Retina (tissue), 1 donor: ENCODE results near the gene USP50.
"Not testable (repeated sequence)": the region's sequence is repeated elsewhere in the genome, so short reads cannot be mapped to it uniquely, and the experiment has no call there.

Source experiments
- DNase-seq: peaks from one replicate; pipeline ENCODE4 v3.0.0-alpha.2; 2016

Gene USP50

GRCh38 chr15:50501815-50502214 lies 44.7 kb downstream of the USP50 start:
- DNase-seq, result no peak

- DNase-seq, result no peak
Measured at GRCh38 chr15:50500352-50500751, 46.1 kb downstream of the USP50 start.

- DNase-seq, result no peak
Measured at GRCh38 chr15:50496692-50497091, 49.8 kb downstream of the USP50 start.

- not testable (repeated sequence) for DNase-seq
Measured at GRCh38 chr15:50494547-50494946, 51.9 kb downstream of the USP50 start.

- no peak for DNase-seq
Measured at GRCh38 chr15:50493625-50494024, 52.8 kb downstream of the USP50 start.

- no peak for DNase-seq
Measured at GRCh38 chr15:50487287-50487686, 59.2 kb downstream of the USP50 start.

- DNase-seq, result no peak
Measured at GRCh38 chr15:50485389-50485788, 61.1 kb downstream of the USP50 start.

GRCh38 chr15:50484781-50485180 lies 61.7 kb downstream of the USP50 start:
- no peak for DNase-seq

- no peak for DNase-seq
Measured at GRCh38 chr15:50476143-50476542, 70.3 kb downstream of the USP50 start.

GRCh38 chr15:50471072-50471471 lies 75.4 kb downstream of the USP50 start:
- DNase-seq, result no peak

- DNase-seq, result no peak
Measured at GRCh38 chr15:50463423-50464358, 82.8 kb downstream of the USP50 start.

- no peak for DNase-seq
Measured at GRCh38 chr15:50458348-50459112, 87.9 kb downstream of the USP50 start.

- DNase-seq, result no peak
Measured at GRCh38 chr15:50452927-50453326, 93.5 kb downstream of the USP50 start.
